HG03025 (cell line): ENCODE results near the gene COL5A1.

Experiments
- ATAC-seq: cut with Tn5 transposase; IDR thresholded peaks from one replicate; pipeline ENCODE4 v1.9.1; 2021; ENCODE audit warnings: mild to moderate bottlenecking, moderate library complexity; ENCODE audit not compliant: unreplicated experiment, low FRiP score

Gene COL5A1

DNA sequence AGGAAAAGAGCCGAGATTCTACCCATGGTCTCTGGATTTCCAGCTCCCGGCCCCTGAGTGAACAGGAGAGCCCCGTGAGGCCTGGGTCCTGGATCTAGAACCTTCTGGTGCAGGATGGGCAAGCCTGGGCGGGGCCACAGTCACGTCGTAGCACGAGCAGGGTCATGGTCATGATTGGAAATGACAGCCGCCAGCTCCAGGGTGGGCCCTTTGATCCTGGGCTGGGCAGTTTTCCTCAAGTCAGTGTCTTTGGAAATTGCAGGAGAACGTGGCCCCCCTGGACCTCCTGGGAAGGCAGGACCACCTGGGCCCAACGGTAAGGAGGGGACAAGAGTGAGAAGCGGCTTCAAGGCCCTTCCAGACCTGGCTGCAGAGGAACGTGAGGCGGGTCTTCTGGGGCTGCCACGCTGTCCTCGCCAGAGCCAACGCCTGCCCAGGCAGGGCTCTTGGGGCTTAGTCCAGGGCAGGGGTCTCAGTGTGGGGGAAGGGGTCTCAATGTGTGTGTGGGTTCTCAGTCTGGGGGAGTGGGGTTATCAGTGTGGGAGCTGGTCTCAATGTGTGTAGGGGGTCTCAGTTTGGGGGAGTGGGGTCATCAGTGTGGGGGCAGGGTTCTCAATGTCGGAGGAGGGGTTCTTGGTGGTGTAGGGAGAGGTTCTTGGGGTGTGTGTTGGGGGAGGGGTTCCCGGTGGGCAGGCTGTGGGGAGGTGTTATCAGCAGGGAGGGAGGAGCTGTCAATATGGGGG lies 241.6 kb downstream of the COL5A1 start:
- ATAC-seq = no peak

DNA sequence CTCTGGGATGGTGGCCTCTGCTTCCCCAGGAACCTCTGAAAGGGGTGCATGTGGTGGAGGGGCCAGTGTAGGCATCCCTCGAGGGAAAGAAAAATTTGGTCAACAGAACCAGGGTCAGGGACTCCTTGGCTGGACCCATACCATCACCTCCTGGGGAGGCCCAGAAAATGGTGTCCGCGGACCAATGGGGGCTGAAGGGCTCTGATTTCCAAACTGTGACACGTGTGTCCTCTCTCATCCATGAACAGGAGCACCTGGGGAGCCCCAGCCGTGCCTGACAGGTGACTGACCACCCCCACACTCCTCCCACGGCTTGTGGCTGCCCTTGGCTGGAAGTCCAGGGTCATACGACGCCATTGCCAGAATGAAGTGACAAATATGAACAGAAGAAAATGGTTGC lies 242.9 kb downstream of the COL5A1 start:
- no peak for ATAC-seq

DNA sequence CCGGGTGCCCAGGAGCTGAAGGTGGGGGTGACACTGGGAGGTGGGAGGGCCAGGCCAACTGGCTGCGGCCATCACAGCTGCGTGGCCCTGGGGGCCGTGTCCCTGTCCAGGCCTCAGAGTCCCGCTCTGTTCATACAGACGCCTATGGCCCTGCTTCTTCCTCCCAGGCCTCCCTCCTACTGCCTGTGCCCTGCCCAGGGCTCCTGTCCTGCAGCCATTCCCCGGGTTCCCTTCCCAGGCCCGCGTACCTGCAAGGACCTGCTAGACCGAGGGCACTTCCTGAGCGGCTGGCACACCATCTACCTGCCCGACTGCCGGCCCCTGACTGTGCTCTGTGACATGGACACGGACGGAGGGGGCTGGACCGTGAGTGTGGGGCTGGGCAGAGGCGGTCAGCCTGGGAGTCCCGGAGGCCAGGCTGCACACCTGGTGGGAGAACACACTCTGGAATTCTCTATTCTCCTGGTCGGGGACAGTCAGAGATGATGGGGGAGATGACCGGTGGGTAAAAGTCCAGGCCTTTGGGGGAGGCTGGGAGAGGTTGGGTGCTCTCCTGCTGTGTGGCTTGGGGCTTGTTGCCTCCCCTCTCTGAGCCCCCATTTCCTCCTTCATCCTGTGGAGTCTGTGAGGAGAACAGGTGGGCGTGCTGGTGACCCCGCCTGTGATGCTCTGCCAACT lies 243.5 kb downstream of the COL5A1 start:
- no peak for ATAC-seq

DNA sequence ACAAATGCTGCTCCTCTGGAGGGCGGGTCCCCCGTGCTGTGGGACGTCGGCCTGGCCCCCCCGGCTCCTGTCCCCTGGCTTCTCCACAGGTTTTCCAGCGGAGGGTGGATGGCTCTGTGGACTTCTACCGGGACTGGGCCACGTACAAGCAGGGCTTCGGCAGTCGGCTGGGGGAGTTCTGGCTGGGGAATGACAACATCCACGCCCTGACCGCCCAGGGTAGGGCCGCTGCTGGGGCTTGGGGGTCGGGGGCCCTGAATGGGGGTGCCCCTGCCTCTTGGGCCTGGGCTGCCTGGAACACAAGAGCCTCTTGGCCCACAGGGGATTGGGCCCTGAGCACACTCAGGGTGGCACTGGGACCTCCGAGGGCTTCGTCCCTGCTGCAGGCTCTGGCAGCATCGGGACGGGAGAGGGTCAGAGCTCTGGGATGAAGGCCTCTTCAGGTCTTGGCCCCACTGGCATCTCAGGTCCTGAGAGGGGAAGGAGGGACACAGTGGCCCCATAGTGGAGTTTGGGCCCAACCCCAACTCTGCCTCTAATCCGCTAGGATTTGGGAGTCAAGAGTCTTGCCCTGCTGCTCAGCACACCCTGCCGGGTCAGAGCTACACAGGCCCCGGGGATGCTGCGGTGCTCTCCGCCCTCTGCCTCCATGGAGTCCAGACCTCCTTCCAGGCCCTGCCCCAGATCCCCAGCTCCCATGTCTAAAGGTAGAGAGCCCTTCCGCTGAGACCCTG lies 244.2 kb downstream of the COL5A1 start:
- ATAC-seq = no peak

DNA sequence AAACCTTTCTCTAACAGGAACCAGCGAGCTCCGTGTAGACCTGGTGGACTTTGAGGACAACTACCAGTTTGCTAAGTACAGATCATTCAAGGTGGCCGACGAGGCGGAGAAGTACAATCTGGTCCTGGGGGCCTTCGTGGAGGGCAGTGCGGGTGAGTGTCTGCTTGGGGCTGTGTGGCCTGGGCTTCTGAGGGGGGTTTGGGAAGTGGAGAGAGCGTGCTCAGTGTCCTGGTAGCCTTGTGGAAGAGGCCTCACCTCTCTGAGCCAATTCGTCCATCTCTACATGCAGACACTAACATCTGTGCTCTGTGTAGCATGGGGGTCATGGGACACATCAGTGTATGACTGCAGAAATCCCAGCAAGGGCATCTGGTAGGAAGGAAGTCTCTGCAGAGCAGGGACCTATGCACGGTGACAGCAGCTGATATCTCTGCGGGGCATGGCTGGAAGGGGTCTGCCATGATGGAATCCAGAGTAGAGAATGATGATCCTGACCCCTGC lies 244.9 kb downstream of the COL5A1 start:
- no peak for ATAC-seq

DNA sequence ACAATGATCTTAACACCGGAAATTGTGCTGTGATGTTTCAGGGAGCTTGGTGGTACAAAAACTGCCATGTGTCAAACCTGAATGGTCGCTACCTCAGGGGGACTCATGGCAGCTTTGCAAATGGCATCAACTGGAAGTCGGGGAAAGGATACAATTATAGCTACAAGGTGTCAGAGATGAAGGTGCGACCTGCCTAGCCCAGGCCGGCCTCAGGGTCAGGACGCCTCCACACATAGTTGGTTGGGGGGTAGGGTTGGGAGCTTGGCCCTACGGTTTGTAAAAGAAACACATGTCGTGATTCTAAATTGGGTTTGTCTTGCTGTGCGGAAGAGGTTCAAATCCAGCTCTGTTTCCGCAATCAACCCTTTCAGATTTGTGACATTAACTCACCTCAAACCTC lies 245.6 kb downstream of the COL5A1 start:
- ATAC-seq = no peak

DNA sequence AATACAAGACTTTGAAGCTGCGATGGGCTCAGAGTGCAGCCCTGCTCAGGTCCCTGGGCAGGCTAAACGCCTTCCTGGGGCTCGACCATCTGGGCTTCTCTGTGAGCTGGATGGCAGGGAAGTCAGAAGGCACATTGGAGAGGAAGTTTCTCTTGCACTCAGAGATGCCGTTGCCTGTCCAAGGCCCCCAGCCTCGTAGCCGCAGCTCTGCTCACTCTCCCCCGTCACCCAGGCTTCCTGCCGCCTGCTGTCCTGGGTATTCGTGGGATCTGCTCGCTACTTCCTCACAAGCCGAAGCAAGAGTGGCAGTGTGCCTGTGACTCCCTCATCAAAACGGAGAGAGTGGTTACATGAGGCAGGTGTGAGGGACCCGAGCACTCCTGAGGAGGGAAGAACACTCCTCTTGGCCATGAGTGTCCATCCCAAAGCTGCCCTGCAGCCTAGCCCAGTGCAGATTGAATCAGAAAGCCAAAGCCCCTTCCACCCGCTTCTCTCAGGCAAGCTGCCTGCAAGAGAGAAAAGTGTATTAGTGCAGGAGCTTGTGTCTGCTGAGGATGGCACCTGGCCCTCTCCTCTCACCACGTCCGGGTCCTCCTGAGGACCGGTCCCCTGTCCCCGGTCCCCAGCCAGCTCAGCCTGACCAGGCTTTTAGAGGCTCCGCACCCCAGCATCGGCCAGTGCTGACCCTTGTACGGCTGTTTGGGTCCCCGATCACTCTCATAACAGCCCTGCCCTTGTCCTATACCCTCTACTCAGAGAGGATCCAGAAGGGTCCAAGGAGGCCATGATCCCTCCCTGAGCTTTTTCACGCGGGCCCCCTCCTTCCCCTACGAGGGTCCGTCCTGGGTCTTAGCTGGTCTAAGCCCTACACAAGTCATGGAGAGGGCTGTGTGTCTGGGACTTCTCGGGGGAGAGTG lies 246.3 kb downstream of the COL5A1 start:
- no peak for ATAC-seq

DNA sequence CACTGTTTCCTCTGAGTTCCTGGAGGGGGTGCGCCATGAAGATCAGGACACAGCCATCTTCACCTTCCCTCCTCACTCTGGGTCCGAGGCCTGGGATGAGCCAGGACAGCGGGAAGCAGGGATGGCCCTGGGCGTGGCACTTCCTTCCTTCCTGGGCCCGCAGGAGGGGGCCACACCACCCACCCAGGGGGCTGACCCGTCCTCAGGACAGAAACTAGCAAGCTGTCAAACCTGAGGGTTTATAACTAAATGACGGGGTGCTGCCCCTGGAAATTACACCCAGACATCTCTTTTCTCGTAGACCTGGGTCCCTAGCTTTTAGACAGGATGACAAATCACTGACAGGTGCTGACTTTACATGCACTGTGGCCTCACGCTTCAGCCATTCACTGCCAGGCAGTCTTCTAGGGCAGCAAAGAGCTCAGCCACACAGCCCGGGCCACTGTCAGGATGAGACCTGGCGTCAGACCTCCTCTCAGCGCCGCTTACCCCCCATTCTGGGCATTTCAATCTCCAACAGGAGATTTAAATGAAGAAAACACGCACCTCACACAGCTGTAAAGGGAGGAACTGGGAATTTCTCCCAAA lies 247.1 kb downstream of the COL5A1 start:
- no peak for ATAC-seq

DNA sequence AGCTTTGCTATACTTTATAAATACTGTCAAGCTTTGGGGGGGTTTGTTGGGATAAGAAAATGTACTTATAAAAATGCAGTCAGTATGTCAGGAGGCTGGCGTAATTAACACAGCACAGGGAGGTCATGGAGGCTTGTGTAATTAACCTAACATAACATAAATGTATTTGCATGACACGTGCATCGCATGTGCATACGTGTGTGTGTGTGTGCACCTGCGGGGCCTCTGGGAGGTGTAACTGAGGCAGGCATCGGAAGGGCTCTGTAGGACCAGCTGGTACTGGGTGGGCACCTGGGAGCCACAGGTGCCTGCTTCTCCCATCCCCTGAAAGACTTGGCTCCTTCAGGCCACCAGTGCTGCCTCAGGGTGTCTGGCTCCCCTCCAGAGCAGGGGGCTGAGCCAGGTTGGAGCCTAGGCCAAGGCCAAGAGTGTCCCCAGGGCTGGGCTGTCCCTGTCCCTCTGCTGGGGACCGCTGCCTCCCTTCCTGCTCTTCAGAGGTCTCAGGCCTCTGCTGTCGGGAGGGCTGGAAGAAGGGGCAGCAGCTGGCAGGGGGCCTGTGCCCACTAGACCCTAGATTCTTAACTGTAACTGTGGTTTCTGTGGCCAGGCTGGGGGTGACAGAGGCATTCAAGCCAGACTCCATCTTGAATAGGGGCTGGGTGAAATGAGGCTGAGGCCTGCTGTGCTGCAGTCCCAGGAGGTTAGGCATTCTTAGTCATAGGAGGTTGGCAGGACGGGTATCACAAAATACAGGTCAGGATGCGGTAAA lies 248.0 kb downstream of the COL5A1 start:
- no peak for ATAC-seq

DNA sequence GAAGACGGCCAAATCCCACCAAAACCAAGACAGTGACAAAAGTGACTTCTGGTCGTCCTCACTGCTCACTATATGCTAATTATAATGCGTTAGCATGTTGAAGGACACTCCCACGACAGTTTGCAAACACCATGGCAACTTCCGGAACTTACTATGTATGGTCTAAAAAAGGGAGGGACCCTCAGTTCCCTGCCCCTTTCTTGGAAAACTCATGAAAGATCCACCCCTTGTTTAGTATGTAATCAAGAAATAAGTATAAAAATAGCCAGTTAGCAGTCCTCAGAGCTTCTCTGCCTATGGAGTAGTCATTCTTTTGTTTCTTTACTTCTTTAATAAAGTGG lies 248.5 kb downstream of the COL5A1 start:
- no peak for ATAC-seq

DNA sequence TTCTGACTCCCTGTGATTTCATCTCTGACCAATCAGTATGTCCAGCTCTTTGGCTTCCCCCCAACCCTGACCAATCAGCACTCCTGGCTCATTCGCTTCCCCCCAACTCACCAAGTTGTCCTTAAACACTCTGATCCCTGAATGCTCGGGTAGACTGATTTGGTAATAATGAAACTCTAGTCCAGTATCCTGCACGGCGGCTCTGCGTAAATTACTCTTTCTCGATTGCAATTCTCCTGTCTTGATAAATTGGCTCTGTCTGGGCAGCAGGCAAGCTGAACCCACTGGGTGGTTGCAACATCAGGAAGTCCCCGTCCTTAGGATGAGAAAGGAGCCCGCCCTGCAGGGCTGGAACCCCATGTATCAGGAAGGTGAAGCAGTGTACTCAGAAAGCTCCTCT lies 249.4 kb downstream of the COL5A1 start:
- ATAC-seq = no peak

DNA sequence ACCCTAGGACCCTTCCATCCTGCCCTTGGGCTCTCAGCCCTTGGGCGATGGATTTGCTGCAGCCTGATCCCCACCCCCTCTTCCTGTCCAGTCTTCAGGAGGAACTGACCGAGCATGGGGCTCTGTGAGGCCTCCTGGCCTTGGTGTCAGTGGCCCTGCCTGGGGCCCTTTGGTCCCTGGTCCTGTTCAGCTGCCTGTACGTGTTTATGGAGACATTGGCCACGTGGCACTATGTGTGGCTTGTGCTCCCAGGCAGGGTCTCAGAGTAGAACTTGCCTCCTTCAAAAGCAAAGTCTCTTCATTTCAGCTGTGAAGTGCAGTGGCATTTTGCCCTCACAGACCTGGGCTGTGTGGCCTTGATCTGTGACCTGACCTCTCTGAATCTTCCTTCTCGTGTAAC lies 250.1 kb downstream of the COL5A1 start:
- ATAC-seq = no peak

DNA sequence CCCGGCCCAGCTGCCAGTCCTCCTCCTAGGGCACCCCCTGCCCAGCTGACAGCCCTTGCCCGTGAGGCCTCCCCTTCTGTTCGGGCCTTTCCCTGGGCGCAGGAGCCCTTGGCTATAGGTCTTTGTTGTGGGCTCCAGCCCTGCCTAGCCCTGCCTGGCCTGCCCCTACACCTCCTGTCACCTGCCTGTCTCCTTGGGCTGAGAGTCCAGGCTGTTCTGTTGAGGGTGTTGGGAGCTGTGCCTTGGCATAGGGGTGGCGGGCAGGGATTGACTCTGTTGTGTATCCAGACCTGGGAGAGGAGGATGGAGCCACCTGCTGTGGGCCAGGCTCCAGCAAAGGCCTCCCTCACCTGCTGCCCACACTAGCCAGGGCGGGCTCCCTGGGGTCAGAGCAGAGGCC lies 250.6 kb downstream of the COL5A1 start:
- ATAC-seq = no peak

DNA sequence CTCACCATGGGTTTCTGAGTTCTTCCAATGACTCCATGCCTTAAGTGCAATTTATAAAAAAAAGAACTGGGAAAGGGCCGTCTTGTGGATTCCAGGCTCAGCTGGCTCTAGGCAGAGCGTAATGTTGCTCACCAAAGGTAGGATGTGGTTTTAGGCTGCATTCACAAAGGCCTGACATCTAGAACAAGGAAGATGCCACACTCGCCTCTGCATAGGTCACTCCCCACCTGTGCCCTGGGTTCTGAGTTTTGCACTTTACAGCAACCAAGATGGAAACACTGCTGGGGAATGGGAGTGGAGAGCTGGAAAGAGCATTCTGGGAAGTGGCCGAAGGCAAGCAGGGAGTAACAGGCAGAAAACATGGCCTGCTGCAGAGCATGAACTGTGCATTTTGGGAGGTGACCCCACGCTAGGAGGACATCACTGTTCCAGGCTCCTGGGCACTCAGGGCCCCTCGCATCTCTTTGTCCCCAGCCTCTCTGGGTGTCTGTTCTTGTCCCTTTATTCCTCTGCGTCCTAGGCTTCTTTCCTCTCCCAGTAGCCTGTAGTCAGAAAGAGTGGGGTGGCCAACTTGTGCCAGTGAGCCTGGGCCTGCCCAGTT lies 251.3 kb downstream of the COL5A1 start:
- ATAC-seq = no peak
